Measurements from ENCODE around the gene MYH7B.

The MYH7B gene

GRCh38 chr20:34955231-34956040, at the start of gene MYH7B, which contains the start of gene GSS:
Gene MYH7B (plus strand): TSS chr20:34955868. CDS start chr20:34978006, 22,138 bp downstream.
Gene GSS (minus strand): TSS chr20:34955806. CDS start chr20:34951852, 3,954 bp downstream.
- DNase-seq (ENCODE audit: low read depth), result peak; percentile 94

- peak; percentile 55 for DNase-seq (ENCODE audit: low read depth)
Observed at GRCh38 chr20:34907616-34908469, 47.8 kb upstream of the MYH7B start.

GRCh38 chr20:34915131-34915530, 40.5 kb upstream of the MYH7B start:
- no peak for DNase-seq (ENCODE audit: low read depth)

- DNase-seq (ENCODE audit: low read depth), result no peak
Observed at GRCh38 chr20:34915749-34916455, 39.8 kb upstream of the MYH7B start.

- no peak for DNase-seq (ENCODE audit: low read depth)
Observed at GRCh38 chr20:34916774-34917354, 38.8 kb upstream of the MYH7B start.

- no peak for DNase-seq (ENCODE audit: low read depth)
Observed at GRCh38 chr20:34920055-34920454, 35.6 kb upstream of the MYH7B start.

GRCh38 chr20:34921436-34921835, 34.2 kb upstream of the MYH7B start:
- no peak for DNase-seq (ENCODE audit: low read depth)

GRCh38 chr20:34922654-34923381, 32.9 kb upstream of the MYH7B start:
- DNase-seq (ENCODE audit: low read depth), result peak; percentile 51

GRCh38 chr20:34923414-34923813, 32.3 kb upstream of the MYH7B start:
- DNase-seq (ENCODE audit: low read depth), result no peak

GRCh38 chr20:34925341-34925740, 30.3 kb upstream of the MYH7B start:
- DNase-seq (ENCODE audit: low read depth), result no peak

GRCh38 chr20:34925981-34926380, 29.7 kb upstream of the MYH7B start:
- DNase-seq (ENCODE audit: low read depth), result no peak

GRCh38 chr20:34926581-34926980, 29.1 kb upstream of the MYH7B start:
- DNase-seq (ENCODE audit: low read depth), result no peak

- DNase-seq (ENCODE audit: low read depth), result no peak
Observed at GRCh38 chr20:34927736-34928135, 27.9 kb upstream of the MYH7B start.

GRCh38 chr20:34928411-34928810, 27.3 kb upstream of the MYH7B start:
- no peak for DNase-seq (ENCODE audit: low read depth)

- no peak for DNase-seq (ENCODE audit: low read depth)
Observed at GRCh38 chr20:34931771-34932170, 23.9 kb upstream of the MYH7B start.

- no peak for DNase-seq (ENCODE audit: low read depth)
Observed at GRCh38 chr20:34938466-34939163, 17.1 kb upstream of the MYH7B start.

GRCh38 chr20:34940081-34940481, 15.6 kb upstream of the MYH7B start:
- no peak for DNase-seq (ENCODE audit: low read depth)

- no peak for DNase-seq (ENCODE audit: low read depth)
Observed at GRCh38 chr20:34941226-34941625, 14.4 kb upstream of the MYH7B start.

GRCh38 chr20:34942301-34942700, 13.4 kb upstream of the MYH7B start:
- no peak for DNase-seq (ENCODE audit: low read depth)

GRCh38 chr20:34943808-34944567, 11.7 kb upstream of the MYH7B start:
- no peak for DNase-seq (ENCODE audit: low read depth)

Data from fibroblast of the conjunctiva (primary cell).